Stimulated activated CD4-positive, alpha-beta T cell treated with anti-CD3 and anti-CD28 coated beads, Interleukin-1b, Interleukin-23, amount 100 ng/mL, for 4 hours (primary cell): ENCODE data around the gene GARNL3.

Experiments used
- DNase-seq, 2 donors: peaks; one replicate each; pipeline ENCODE4 v3.0.0-alpha.2; 2020; ENCODE audit warnings: low read depth in 2 of 2

GARNL3 gene

DNA sequence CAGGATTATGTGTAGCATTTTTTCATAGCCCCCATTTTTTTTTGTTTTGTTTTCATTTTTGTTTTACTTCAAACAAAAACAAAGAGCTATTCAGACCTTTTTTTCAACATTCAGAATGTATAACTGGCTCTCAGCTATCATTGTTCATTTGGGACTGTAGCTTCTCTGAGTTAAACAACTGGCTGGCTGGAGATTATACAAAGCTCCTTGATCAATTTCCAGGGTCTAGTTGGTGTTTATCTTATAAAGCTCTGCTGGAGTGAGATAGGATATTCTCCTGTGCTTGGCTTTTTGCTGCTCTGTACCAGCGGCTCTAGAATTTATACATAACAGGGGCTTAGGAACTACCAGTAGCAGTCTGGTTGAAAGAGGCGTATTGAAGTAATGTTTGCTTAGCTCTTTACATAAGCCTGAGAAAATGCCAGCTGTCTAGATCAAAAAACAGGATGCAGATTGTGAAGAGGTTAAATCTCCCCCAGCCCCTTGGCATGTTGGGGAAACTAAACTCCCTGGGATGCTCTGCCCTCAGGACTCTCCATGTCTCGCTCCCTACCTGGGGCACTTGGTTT is 15.2 kb downstream of the GARNL3 start:
- DNase-seq: no peak

DNA sequence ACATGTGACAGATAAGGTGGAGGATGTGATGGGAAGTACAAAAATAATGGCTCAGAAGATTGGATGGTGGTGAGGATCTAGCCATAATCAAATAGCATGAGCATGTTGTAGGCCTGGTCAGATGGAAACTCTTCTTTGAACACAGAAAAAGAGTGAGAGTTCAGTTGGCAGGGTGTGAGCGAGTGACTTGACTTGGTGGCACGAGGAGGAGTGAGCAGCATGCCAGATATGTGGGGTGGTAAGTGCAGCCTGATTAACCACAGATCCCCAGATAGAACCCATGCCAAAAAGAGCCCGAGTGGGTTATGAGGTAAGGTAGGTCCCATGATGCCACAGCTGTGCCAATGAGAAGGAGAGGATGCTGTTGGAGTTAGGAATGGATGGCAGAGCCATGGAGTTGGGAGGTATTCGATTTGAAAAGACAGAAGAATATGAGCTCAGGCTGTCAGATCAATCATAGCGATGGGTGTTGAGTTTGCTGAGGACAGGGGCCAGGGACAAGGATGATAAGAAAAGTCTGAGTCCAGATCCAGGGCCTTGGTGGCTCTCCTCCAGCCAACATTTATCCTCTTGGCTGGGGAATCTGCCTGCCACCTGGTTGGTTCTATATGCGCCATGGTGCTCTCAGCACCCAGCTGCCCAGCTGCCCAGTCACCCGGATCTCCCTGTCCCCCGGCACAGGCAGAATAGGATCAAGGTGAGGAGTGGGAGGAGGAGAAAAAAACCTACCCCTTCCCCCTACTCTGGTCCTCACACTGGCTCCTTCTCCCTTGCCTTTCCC is 16.5 kb downstream of the GARNL3 start:
- no peak for DNase-seq

DNA sequence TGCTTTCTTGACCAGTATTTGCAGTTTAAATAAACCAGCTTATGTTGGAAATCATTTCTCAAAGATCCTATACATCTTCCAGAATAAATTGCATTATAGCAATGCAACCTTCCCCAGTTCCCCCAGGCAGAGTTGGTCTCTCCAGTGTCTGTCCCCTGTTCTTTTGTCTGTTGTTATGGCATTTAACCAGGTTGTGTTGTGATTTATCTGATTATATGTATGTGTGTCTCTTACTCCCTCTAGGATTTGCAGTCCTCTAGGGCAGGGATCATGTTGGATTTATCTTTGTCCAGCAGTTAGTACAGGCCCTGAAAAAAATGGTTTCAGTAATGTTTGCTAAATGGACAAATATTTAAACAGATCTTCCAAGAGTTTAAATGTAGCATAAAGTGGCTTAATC is 17.3 kb downstream of the GARNL3 start:
- no peak for DNase-seq

- DNase-seq: no peak
These were observed 18.0 kb downstream of the GARNL3 start for GRCh38 chr9:127282611-127283010.

- no peak for DNase-seq
These were observed 18.6 kb downstream of the GARNL3 start for GRCh38 chr9:127283135-127283534.

DNA sequence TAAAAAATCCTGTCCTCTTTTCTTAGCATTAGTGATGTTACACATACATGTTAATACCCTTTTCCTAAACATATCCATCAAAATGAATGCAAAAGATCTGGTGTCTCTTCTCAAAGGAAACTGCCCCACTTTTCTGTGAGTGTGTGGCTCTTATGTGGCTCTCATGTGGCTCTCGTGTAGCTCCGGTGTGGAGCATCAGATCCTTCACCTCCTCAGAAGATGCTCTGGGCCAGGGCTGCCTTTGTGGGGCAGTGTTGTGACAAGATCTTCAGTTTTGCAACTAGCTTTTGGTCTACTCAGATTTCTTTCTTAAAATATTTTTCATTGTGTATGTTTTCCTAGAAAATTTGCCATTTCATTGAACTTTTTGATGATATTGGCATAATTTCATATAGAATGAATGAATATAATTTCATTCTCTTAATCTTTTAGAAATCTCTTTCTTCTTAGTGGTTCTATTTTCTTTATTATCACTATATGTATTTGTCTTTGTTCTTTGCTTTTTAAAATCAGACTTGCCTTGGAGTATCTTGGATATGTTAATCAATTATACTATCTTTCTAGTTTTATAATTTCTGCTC is 19.4 kb downstream of the GARNL3 start:
- DNase-seq: no peak

DNA sequence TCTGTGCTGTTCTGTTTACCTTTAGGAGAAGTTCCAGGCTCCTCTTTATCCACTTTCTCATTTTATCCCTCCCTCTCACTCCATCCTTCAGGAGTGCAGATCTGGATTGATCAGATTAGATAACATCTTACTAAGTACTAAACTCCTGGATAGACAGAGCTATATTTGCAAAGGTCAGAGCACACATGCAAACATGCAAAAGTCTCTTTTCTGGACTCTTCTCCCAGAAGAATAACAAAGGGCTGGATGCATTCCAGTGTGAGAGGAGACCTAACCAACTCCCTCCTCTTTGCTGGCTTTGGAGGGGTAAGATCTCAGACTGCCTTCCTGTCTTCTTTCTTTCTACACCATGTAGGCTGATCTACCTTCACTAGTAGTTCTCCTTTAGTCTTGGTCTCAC is 21.4 kb downstream of the GARNL3 start:
- DNase-seq: no peak

DNA sequence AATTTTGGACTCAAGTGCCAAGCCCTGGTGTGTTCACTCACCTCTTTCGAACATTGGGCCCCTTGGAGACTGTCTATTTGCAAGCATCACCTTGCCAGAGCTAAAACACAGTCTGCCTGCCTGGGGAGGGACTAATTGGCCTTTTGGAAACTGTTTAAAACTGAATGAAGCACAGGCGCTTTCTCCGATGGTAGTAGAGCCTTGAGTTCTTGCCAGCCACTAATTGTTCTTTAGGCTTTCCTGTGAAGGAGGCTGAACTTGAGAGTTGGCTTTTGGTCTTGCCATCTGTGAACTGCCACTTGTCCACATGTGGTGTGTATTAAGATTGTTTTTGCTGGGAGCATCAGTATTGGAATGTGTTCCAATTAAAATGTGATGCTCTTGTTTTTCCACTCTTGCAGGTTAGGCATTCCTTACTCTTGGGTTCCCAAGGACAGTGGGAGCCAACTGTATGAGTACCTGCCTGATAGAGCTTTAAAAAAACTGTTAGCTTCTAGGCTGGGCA is 26.0 kb downstream of the GARNL3 start:
- DNase-seq: no peak

DNA sequence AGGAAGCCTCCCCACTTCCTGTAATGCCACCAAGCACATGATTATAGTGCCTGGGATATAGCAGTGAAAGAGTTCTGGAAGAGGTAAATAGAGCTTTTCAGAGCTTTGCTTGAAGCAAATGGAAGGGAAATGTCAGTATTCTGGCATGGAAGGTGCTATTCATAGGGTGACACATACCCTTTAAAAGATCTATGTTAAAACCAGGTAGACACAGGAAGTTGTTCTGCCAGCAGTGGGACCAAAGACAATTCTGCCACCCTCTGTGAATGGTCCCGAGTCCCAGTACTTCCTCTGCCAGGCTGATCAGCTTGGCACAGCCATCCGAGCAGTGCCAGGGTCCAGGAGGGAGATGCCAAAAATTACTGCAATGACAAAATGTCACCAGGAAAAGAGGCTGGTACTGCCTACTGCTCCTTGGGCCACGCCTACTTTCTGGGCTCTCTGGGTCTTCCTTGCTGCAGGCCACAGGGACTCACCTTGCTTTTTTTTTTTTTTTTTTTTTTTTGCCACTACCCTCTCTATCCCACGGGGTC is 26.7 kb downstream of the GARNL3 start:
- no peak for DNase-seq

- no peak for DNase-seq
These were observed 27.8 kb downstream of the GARNL3 start for GRCh38 chr9:127292415-127292814.

DNA sequence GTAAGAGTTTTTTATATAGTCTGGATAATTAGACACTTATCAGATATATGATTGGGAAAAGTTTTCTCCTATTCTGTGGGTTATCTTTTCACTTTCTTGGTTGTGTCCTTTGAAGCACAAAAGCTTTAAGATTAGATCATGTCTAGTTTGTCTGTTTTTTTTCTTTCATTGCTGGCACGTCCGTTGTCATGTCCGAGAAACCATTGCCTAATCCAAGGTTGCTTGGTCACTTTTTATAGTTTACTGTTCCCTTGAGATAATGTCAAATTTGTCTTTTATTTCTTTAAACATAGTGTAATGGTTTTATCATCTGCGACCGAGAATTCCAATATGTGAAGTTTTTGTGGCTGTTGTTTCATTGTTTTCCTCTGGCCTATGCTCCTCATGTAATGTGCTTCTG is 28.8 kb downstream of the GARNL3 start:
- DNase-seq: no peak

- no peak for DNase-seq
These were observed 29.2 kb downstream of the GARNL3 start for GRCh38 chr9:127293767-127294166.

GRCh38 chr9:127295005-127295404 is 30.4 kb downstream of the GARNL3 start:
- DNase-seq: no peak

DNA sequence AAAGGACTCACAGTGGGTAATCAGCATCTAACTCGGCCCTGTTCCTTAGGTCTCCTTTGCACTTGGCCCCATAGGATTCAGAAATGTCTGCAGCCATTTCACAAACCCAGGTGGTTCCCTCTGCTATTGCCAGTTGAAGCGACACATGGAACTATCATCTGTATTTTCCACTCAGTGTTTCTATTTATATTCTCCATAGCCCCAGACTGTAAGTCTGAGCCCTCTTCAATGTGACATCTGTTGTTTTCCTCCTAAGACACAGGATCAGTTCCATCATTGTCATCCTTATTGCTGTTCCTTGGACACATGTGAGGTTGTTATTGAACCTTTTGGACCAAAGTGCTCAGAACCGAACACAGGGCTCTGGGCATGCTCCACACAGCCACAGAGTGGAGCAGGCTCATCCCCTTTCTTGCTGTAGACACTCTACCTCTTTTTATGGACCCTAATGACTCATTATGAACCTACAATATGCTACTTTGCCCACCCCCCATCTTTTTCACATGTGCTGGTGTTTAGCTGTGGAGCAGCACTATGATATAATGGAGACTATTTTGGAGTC is 36.4 kb downstream of the GARNL3 start:
- DNase-seq: no peak

- DNase-seq: no peak
These were observed 39.3 kb downstream of the GARNL3 start for GRCh38 chr9:127303830-127304229.

GRCh38 chr9:127305206-127305837 is 40.7 kb downstream of the GARNL3 start:
- no peak for DNase-seq

DNA sequence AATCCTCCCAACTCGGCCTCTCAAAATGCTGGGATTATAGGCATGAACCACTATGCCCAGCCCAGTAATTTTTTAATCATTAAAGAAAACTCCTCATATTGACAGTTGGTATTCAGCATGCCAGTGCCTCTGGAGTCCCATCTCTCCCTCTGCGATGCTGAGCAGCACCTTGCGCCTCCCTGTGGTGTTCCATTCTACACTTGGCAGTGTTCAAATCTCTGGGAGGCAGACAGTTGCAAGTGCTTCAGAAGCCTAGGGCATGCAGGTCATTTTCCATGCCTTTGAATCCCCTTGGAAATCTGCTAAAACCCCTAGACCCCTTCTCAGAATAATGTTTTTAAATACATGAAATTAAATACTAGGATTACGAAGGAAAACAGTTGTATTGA is 41.3 kb downstream of the GARNL3 start:
- no peak for DNase-seq

- DNase-seq: no peak
These were observed 43.2 kb downstream of the GARNL3 start for GRCh38 chr9:127307802-127308201.

DNA sequence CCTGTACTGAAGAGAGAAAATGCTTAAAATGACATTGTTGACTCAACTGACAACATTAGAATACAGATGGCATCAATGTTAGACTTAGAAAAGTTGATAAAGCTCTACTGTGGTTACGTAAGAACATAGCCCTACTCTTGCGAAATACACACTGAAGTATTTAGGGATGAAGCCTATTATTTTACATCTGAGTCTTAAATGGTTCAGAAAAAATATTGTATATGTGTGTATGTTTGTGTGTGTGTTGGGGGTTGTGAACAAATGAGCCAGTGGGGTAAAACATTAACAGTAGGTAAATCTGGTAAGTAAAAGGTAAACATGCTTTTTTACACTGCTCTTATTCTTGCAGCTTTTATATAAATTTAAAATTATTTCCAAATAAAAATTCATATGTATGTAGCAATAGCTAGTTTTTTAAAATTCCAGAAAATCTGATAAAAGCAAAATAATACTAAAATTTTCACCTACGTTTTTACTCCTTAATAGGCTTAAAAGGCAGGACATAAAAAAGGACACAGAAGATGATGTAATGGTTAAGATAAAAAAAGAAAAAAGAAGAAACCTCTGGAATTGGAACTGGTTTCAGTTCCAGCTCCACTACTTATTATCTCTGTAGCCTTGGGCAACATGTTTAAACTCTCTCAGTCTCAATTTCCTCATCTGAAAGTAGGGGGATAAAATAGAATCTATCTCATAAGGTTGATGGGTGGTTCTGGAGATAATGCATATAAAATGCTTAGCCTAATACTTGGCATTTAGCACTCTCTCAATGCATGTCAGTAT is 44.3 kb downstream of the GARNL3 start:
- DNase-seq: no peak

DNA sequence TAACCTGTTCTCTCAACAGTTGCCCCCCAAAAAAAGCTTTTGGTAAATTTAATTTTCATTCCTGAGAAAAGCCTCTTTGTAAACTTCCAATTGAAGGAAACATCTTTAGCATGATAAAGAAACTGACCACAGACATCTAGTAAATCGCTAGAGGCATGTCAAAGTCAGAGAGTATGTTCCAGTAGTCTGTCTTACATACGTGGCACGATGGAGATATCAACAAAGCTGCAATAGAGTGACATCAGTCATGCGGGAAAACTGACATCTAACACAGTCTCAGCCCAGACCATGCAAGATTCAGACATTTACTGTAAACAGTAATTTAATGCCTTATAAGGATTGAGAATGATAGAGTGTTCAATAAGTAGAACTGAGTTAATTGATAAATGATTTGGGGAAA is 45.1 kb downstream of the GARNL3 start:
- DNase-seq: no peak

DNA sequence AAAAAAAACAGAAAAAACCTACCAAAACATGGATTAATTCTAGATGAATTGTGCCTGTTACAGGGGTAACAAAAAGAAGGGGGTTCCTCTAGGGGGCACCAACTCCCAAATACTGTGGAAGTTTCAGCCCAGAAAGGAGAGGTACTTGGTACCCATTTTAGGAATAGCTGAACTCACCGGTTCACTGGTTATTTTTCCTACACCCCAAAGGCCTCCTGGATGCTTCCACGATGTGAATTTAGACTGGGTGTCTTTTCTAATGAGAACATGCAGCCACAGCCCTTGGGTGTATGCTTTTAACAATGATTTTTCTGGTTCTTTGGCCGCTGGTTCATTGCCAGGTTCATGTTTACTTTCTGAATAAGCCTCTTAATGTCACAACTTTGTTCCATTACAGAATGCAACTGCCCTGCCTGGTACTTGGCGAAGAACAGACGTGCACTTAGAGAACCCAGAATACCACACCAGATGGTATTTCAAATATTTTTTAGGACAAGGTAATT is 46.7 kb downstream of the GARNL3 start:
- DNase-seq: peak in 1 of 2 donors; percentile 28
